Esophagus squamous epithelium (tissue), 5 donors: ENCODE measurements around the gene RPL4. TPM values are rescaled to one million over a fixed set of nuclear protein-coding genes. Genes with fewer than 3 reads are reported as not detected.
"Not testable (repeated sequence)": the region's sequence is repeated elsewhere in the genome, so short reads cannot be mapped to it uniquely, and the experiment has no call there.

Experiments
- DNase-seq: peaks from one replicate; lab custom pipeline; 2025; lab: John Stamatoyannopoulos, UW
- H3K27ac ChIP-seq, 4 donors: fragments of 200-600 bp; sonication (generic); one replicate each; pipeline ENCODE4 v1.5.1; 2016 to 2019; ENCODE audit warnings: mild to moderate bottlenecking in 1 of 4
- H3K27me3 ChIP-seq, 4 donors: fragments of 200-600 bp; sonication (generic); 1 replicate in 3 of 4; 2 replicates in 1 of 4; pipeline versions ENCODE4 v1.5.1 to v1.6.0; 2017 to 2021; ENCODE audit warnings: antibody characterized with exemption in 1 of 4
- H3K36me3 ChIP-seq, 3 donors: fragments of 200-600 bp; sonication (generic); one replicate each; pipeline ENCODE4 v1.5.1; 2016 to 2019
- H3K4me1 ChIP-seq, 3 donors: fragments of 200-600 bp; sonication (generic); one replicate each; pipeline ENCODE4 v1.5.1; 2017 to 2019
- H3K4me3 ChIP-seq, 4 donors: fragments of 200-600 bp; sonication (generic); 1 replicate in 3 of 4; 2 replicates in 1 of 4; pipeline ENCODE4 v1.5.1; 2016 to 2019; ENCODE audit warnings: mild to moderate bottlenecking in 2 of 4, moderate library complexity in 1 of 4
- H3K9me3 ChIP-seq, 3 donors: fragments of 200-600 bp; sonication (generic); one replicate each; pipeline ENCODE4 v1.5.1; 2016 to 2019
- CTCF ChIP-seq, 6 experiments: fragments of 450-650 bp in 4 of 6; fragments of 200-600 bp in 2 of 6; sonication (generic) in 2 of 6; IDR thresholded peaks; one replicate each; pipeline ENCODE4 v1.5.1; 2016 to 2019; ENCODE audit warnings: antibody characterized with exemption in 6 of 6, mild to moderate bottlenecking in 4 of 6, moderate library complexity in 4 of 6
- POLR2A ChIP-seq, 4 donors: fragments of 450-650 bp; IDR thresholded peaks; one replicate each; pipeline ENCODE4 v1.6.1; 2017; ENCODE audit warnings: antibody characterized with exemption in 4 of 4, mild to moderate bottlenecking in 4 of 4, moderate library complexity in 3 of 4
- whole genome bisulfite sequencing, 2 donors: methylation state at CpG; one replicate each; pipeline ENCODE4 v1.1.5; 2018; 5-methylcytosine and 5-hydroxymethylcytosine counted together
- intact Hi-C: fragments of 100-400 bp; cut with DNase I; formaldehyde crosslinking; loops from one replicate; pipeline ENCODE4 v1.15.0; 2022
- total RNA-seq, 4 donors: library from RNA; depleted of rRNA; stranded (reverse); fragments of >200 nt; gene quantifications; one replicate each; pipeline ENCODE4 v1.1.0, GENCODE V29; 2016
- donor health status: DM: yes; HTN: yes; CAD: no.

RPL4 gene
- total RNA-seq, 4 donors from 2014 or later, result 2,279 to 4,532 (median 3,529) TPM

GRCh38 chr15:66505430-66505811 lies 766 bp upstream of the RPL4 start:
- H3K9me3 ChIP-seq, result no peaks in the 10 kb centered on the region
- H3K4me1 ChIP-seq, result peaks cover 6 to 47% (median 27%) of the 10 kb centered on the region in 3 donors
- intact Hi-C loops, result no loop called here
- no peaks in the 10 kb centered on the region for H3K27me3 ChIP-seq
- peak overlapping the region; percentile 88 to 98 (median 95) for H3K27ac ChIP-seq
- TF ChIP-seq CTCF (IDR thresholded peaks at IDR 0.05) (no peak), POLR2A (IDR thresholded peaks at IDR 0.05) (peak in 1 of 4 donors; percentile 40)
- H3K4me3 ChIP-seq, result peak overlapping the region; percentile 69 to 98 (median 80)
- 0% methylated on average over 11 of the region's 13 CpGs for WGBS, 2 donors
- peaks cover 7 to 35% (median 11%) of the 10 kb centered on the region in 3 donors for H3K36me3 ChIP-seq
- no peak for DNase-seq

GRCh38 chr15:66503780-66504562 lies 684 bp downstream of the RPL4 start:
- intact Hi-C loops, result no loop called here
- WGBS, 2 donors, result 0 to 1% methylated on average over 12 of the region's 12 CpGs
- peaks cover 14 to 46% (median 25%) of the 10 kb centered on the region in 3 donors for H3K36me3 ChIP-seq
- no peaks in the 10 kb centered on the region for H3K27me3 ChIP-seq
- H3K9me3 ChIP-seq, result no peaks in the 10 kb centered on the region
- TF ChIP-seq CTCF (IDR thresholded peaks at IDR 0.05) (no peak), POLR2A (IDR thresholded peaks at IDR 0.05) (no peak)
- peaks cover 6 to 54% (median 27%) of the 10 kb centered on the region in 3 donors for H3K4me1 ChIP-seq
- H3K27ac ChIP-seq, result peak overlapping the region; percentile 88 to 98 (median 95)
- no peak for DNase-seq
- H3K4me3 ChIP-seq, result peak overlapping the region; percentile 69 to 98 (median 80)

- peaks cover 14 to 52% (median 33%) of the 10 kb centered on the region in 3 donors for H3K36me3 ChIP-seq
- H3K4me3 ChIP-seq, result peak overlapping the region; percentile 69 to 98 (median 80)
- peak overlapping the region; percentile 88 to 98 (median 95) for H3K27ac ChIP-seq
Measured at GRCh38 chr15:66503041-66503648, 1.5 kb downstream of the RPL4 start.

GRCh38 chr15:66502491-66502890 lies 2.2 kb downstream of the RPL4 start:
- H3K4me1 ChIP-seq, result peaks cover 6 to 67% (median 36%) of the 10 kb centered on the region in 3 donors
- H3K36me3 ChIP-seq, result peaks cover 14 to 55% (median 35%) of the 10 kb centered on the region in 3 donors
- peak overlapping the region in 1 of 4 donors; percentile 97 for H3K27ac ChIP-seq

More at GRCh38 chr15:66503041-66503648, 1.5 kb downstream of the RPL4 start:
- intact Hi-C loops, H3K9me3 ChIP-seq, DNase-seq, H3K27me3 ChIP-seq: not testable (repeated sequence)
- peaks cover 6 to 62% (median 32%) of the 10 kb centered on the region in 3 donors for H3K4me1 ChIP-seq
- WGBS, 2 donors, result 28 to 29% methylated on average over 13 of the region's 13 CpGs

GRCh38 chr15:66500346-66500745 lies 4.3 kb downstream of the RPL4 start:
- H3K4me3 ChIP-seq, H3K9me3 ChIP-seq, H3K27me3 ChIP-seq, intact Hi-C loops, DNase-seq: not testable (repeated sequence)
- Histone ChIP-seq H3K36me3 (peaks cover 14 to 60% (median 35%) of the 10 kb centered on the region in 3 donors), H3K27ac (peak overlapping the region in 1 of 4 donors; percentile 7), H3K4me1 (peaks cover 19 to 69% (median 36%) of the 10 kb centered on the region in 3 donors)
- 73 to 92% methylated on average over 3 to 7 of the region's 7 CpGs for WGBS, 2 donors

More at GRCh38 chr15:66502491-66502890, 2.2 kb downstream of the RPL4 start:
- peak overlapping the region in 3 of 4 donors; percentile 71 to 98 (median 88) for H3K4me3 ChIP-seq
- TF ChIP-seq POLR2A (IDR thresholded peaks at IDR 0.05) (no peak), CTCF (IDR thresholded peaks at IDR 0.05) (no peak)
- no peaks in the 10 kb centered on the region for H3K9me3 ChIP-seq
- WGBS, 2 donors, result 42 to 54% methylated on average over 10 of the region's 10 CpGs
- intact Hi-C loops, result no loop called here
- H3K27me3 ChIP-seq, result no peaks in the 10 kb centered on the region
- no peak for DNase-seq
